A549 (cell line): ENCODE measurements around the gene CIT. TPM values are rescaled to one million over a fixed set of nuclear protein-coding genes. Genes with fewer than 3 reads are reported as not detected.

Source experiments
- ATAC-seq, 2 experiments: fragments of 200-7000 bp in 1 of 2; fragments of >200 bp in 1 of 2; cut with Nextera tagmentation in 1 of 2; cut with Tn5 transposase in 1 of 2; 3 replicates each; pipeline versions ENCODE4 v1.8.0 to v1.9.1; 2018 to 2020; ENCODE audit warnings: mild to moderate bottlenecking in 1 of 2, moderate library complexity in 1 of 2
- CTCF ChIA-PET: fragments of 300-600 bp; sonication (Branson Sonifier 250); formaldehyde crosslinking; extraction: SDS; loops from one replicate; lab custom pipeline; 2021; ENCODE audit warnings: antibody characterized with exemption, inconsistent platforms; lab: Yijun Ruan, JAX
- POLR2A ChIA-PET: fragments of 350-600 bp; formaldehyde crosslinking; extraction: SDS; loops from one replicate; lab custom pipeline; 2021; ENCODE audit warnings: antibody characterized with exemption, inconsistent platforms; lab: Yijun Ruan, JAX
- DNase-seq, 2 experiments: peaks; one replicate each; pipeline versions ENCODE4 v3.0.0 to v3.0.0-alpha.2; 2011 to 2016; ENCODE audit warnings: low read depth in 1 of 2, low spot score in 1 of 2
- FAIRE-seq: peaks from 2 replicates; lab custom pipeline; 2011; peaks lifted over from hg19 to GRCh38; lab: Jason Lieb, UNC
- H3K27ac ChIP-seq, 2 experiments: fragments of >200 bp; sonication (Bioruptor Twin); formaldehyde crosslinking; 3 replicates each; pipeline ENCODE4 v1.5.1; 2016 to 2017
- H3K4me1 ChIP-seq: fragments of >200 bp; sonication (Bioruptor Twin); formaldehyde crosslinking; 3 replicates; pipeline ENCODE4 v1.6.1; 2016
- H3K4me2 ChIP-seq: fragments of >200 bp; sonication (Bioruptor Twin); formaldehyde crosslinking; 3 replicates; pipeline ENCODE4 v1.6.1; 2016
- H3K4me3 ChIP-seq: fragments of >200 bp; sonication (Bioruptor Twin); formaldehyde crosslinking; 3 replicates; pipeline ENCODE4 v1.5.1; 2016
- H3K9me3 ChIP-seq: fragments of >200 bp; sonication (Bioruptor Twin); formaldehyde crosslinking; 3 replicates; pipeline ENCODE4 v1.6.1; 2016
- ATOH8 ChIP-seq: fragments of 250-450 bp; sonication (Bioruptor Pico); IDR thresholded peaks from 2 replicates; pipeline ENCODE4 v1.5.0; 2020; ENCODE audit warnings: low read depth, mild to moderate bottlenecking, moderate library complexity
- BHLHE40 ChIP-seq: IDR thresholded peaks from 2 replicates; pipeline ENCODE4 v1.6.1; 2012; ENCODE audit warnings: low read depth, low read length, inconsistent platforms
- CEBPB ChIP-seq, 2 experiments: fragments of >200 bp in 1 of 2; sonication (Bioruptor Twin) in 1 of 2; formaldehyde crosslinking in 1 of 2; IDR thresholded peaks; 2 replicates each; pipeline ENCODE4 v1.6.1; 2012 to 2016
- CHD2 ChIP-seq: fragments of 150-350 bp; IDR thresholded peaks from 2 replicates; pipeline ENCODE4 v1.6.1; 2014; ENCODE audit warnings: low read length; ENCODE audit not compliant: partially characterized antibody
- CHD4 ChIP-seq: fragments of 200-600 bp; sonication (generic); IDR thresholded peaks from 2 replicates; pipeline ENCODE4 v1.6.1; 2016; ENCODE audit warnings: antibody characterized with exemption, mild to moderate bottlenecking, borderline replicate concordance
- EHF ChIP-seq: fragments of 250-450 bp; sonication (Bioruptor Pico); IDR thresholded peaks from 2 replicates; pipeline ENCODE4 v1.5.0; 2020; ENCODE audit warnings: mild to moderate bottlenecking
- EHMT2 ChIP-seq: fragments of 200-600 bp; sonication (generic); IDR thresholded peaks from 2 replicates; pipeline ENCODE4 v1.6.1; 2016; ENCODE audit warnings: antibody characterized with exemption, low read depth, mild to moderate bottlenecking, moderate library complexity
- FOSB ChIP-seq: fragments of 250-450 bp; sonication (Bioruptor Pico); IDR thresholded peaks from 2 replicates; pipeline ENCODE4 v1.5.0; 2020; ENCODE audit warnings: mild to moderate bottlenecking, moderate library complexity
- FOXS1 ChIP-seq: fragments of 250-450 bp; sonication (Bioruptor Pico); IDR thresholded peaks from 2 replicates; pipeline ENCODE4 v1.5.0; 2020; ENCODE audit warnings: mild to moderate bottlenecking, moderate library complexity
- HDAC2 ChIP-seq: fragments of 200-600 bp; sonication (generic); IDR thresholded peaks from 2 replicates; pipeline ENCODE4 v1.6.1; 2016
- HOXA7 ChIP-seq: fragments of 250-450 bp; sonication (Bioruptor Pico); IDR thresholded peaks from 2 replicates; pipeline ENCODE4 v1.5.0; 2020; ENCODE audit warnings: mild to moderate bottlenecking, moderate library complexity
- KDM1A ChIP-seq: fragments of 200-600 bp; sonication (generic); IDR thresholded peaks from 2 replicates; pipeline ENCODE4 v1.6.1; 2016; ENCODE audit warnings: low read depth, mild to moderate bottlenecking
- KDM5A ChIP-seq: fragments of 200-600 bp; sonication (generic); IDR thresholded peaks from 2 replicates; pipeline ENCODE4 v1.6.1; 2016; ENCODE audit warnings: antibody characterized with exemption, mild to moderate bottlenecking
- MAFK ChIP-seq: fragments of 450-650 bp; IDR thresholded peaks from 2 replicates; pipeline ENCODE4 v1.6.1; 2014; ENCODE audit not compliant: partially characterized antibody
- MAX ChIP-seq: IDR thresholded peaks from 2 replicates; pipeline ENCODE4 v1.6.1; 2012
- MAZ ChIP-seq: fragments of 150-350 bp; IDR thresholded peaks from 2 replicates; pipeline ENCODE4 v1.6.1; 2014; ENCODE audit warnings: antibody characterized with exemption, low read depth, low read length, borderline replicate concordance
- MYC ChIP-seq: IDR thresholded peaks from 2 replicates; pipeline ENCODE4 v1.6.1; 2012; ENCODE audit warnings: mild to moderate bottlenecking, inconsistent platforms, low read length, improper control_type of control experiment, borderline replicate concordance
- NFE2L2 ChIP-seq: fragments of 150-350 bp; conservative IDR thresholded peaks from 2 replicates; pipeline ENCODE4 v1.6.1; 2014; ENCODE audit warnings: low read length
- RCOR1 ChIP-seq: fragments of 150-350 bp; IDR thresholded peaks from 2 replicates; pipeline ENCODE4 v1.6.1; 2014; ENCODE audit warnings: antibody characterized with exemption, low read length, low read depth
- SMC3 ChIP-seq: fragments of >200 bp; sonication (Bioruptor Twin); formaldehyde crosslinking; IDR thresholded peaks from 3 replicates; pipeline ENCODE4 v1.6.1; 2018; ENCODE audit warnings: inconsistent platforms
- USF2 ChIP-seq: fragments of 450-650 bp; IDR thresholded peaks from 2 replicates; pipeline ENCODE4 v1.6.1; 2014; ENCODE audit warnings: antibody characterized with exemption
- ZC3H11A ChIP-seq: fragments of 450-650 bp; IDR thresholded peaks from 2 replicates; pipeline ENCODE4 v1.6.1; 2014; ENCODE audit warnings: antibody characterized with exemption, mild to moderate bottlenecking
- WGBS: methylation state at CpG from one replicate; pipeline ENCODE4 v1.1.6; 2017; ENCODE audit errors: missing lambda C conversion rate; 5-methylcytosine and 5-hydroxymethylcytosine counted together
- polyA plus RNA-seq, 4 experiments: library from polyadenylated mRNA; depleted of rRNA in 3 of 4; stranded (reverse); fragments of >200 nt; fragmentation: RNase III in 1 of 4; extraction: RNeasy Plus Mini Kit Qiagen cat#74134 plus additional on column Dnase treatment in 1 of 4; gene quantifications; 2 replicates in 3 of 4; 3 replicates in 1 of 4; pipeline ENCODE4 v1.2.3, GENCODE V29; 2011 to 2017

Gene CIT
- polyA plus RNA-seq, 2 of the 4 experiments (the other 2 are of a cell fraction) = 12.5 to 25.4 TPM

GRCh38 chr12:119666900-119667576 is 210.1 kb downstream of the CIT start:
- peak overlapping the region; percentile 93 for H3K4me3 ChIP-seq
- peaks cover 20% of the 10 kb centered on the region for H3K4me1 ChIP-seq
- H3K4me2 ChIP-seq = peak overlapping the region; percentile 90
- FAIRE-seq (no peak), ATAC-seq (peak; percentile 36 to 49; a peak in 5 of 6 replicates), DNase-seq (no peak)
- H3K27ac ChIP-seq = peak overlapping the region; percentile 47 to 67; a peak in 4 of 6 replicates
- ChIA-PET POLR2A (interaction anchor here (1.4 kb wide), 1 partner anchor 10 kb away, joined by 8 read pairs; no protein-coding TSS in a partner anchor), CTCF (interaction anchor here (0.6 to 2.3 kb wide), 12 partner anchors 7 to 1271 kb away, joined by 3 to 8 read pairs (median 4); no protein-coding TSS in a partner anchor)
- no peaks in the 10 kb centered on the region for H3K9me3 ChIP-seq
- TF ChIP-seq ZC3H11A (no peak), NFE2L2 (no peak), EHMT2 (no peak), ATOH8 (no peak), RCOR1 (no peak), HDAC2 (no peak), EHF (no peak), MAZ (no peak), FOXS1 (CRISPR knock-in tag) (no peak), CEBPB (IDR thresholded peaks at IDR 0.05) (no peak), FOSB (CRISPR knock-in tag) (no peak), KDM1A (no peak), USF2 (no peak), CHD2 (no peak), CHD4 (no peak), BHLHE40 (no peak), KDM5A (no peak), HOXA7 (CRISPR knock-in tag) (no peak), SMC3 (no peak), MYC (no peak)
- 16% methylated on average over 9 of the region's 9 CpGs for WGBS

DNA sequence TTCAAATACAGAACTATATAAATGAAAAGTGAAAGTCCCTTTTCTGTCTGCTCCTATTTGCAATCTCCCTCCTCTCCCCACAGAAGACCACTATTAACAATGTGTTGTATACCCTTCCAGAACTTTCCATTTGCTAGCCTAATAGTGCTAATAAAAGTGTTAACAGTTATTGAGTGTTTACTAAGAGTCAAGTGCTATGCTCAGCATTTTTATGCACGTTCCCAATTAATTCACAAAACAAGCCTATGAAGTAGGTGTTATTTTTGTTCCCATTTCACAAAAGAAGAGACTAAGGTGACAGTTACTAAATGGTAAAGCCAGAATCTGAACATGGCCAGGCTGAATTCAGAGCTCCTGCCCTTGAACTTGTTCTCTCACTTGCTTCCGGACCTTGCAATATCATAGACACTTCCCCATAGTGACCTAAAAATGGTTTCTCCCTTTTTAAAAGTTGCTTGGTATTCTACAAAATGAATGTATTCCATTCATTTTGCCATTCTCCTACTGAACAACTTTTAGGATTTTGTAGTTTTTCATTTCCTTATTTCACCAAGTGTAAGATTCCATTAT is 210.8 kb downstream of the CIT start:
- FAIRE-seq = no peak
- POLR2A ChIA-PET = no interaction called here
- no peak overlapping the region for H3K4me2 ChIP-seq

More for the DNA sequence above, 210.8 kb downstream of the CIT start:
- Histone ChIP-seq H3K27ac (no peak overlapping the region), H3K4me1 (peaks cover 20% of the 10 kb centered on the region), H3K4me3 (no peak overlapping the region), H3K9me3 (no peaks in the 10 kb centered on the region)
- DNase-seq (no peak), ATAC-seq (no peak)
- CTCF ChIA-PET = interaction anchor here (1.3 kb wide), 1 partner anchor 1260 kb away, joined by 3 read pairs; no protein-coding TSS in a partner anchor
- TF ChIP-seq MAFK (peak; percentile 59), BHLHE40 (no peak), KDM1A (no peak), MAX (no peak)
- 81% methylated on average over 2 of the region's 2 CpGs for WGBS
